ENCODE data around the gene OLFM4. TPM values are rescaled to one million over a fixed set of nuclear protein-coding genes. Genes with fewer than 3 reads are reported as not detected.
A peak's percentile ranks its signal among the peaks of the same experiment; 100 is the strongest.
"Not testable (repeated sequence)": the region's sequence is repeated elsewhere in the genome, so short reads cannot be mapped to it uniquely, and the experiment has no call there.

The OLFM4 gene
- total RNA-seq, 5 donors from 2014 or later (not counting 1 experiment from before 2014, with no cell fraction given): 0.10 to 0.16 (median 0.15) TPM; not detected in 2

- Mint-ChIP-seq H3K4me1 (no peaks in the 10 kb centered on the region), H3K4me3 (no peak overlapping the region), H3K36me3 (no peaks in the 10 kb centered on the region), H3K9me3 (no peaks in the 10 kb centered on the region), H3K27ac (no peak overlapping the region), H3K27me3 (peaks cover 6 to 15% of the 10 kb centered on the region in 2 donors)
- Histone ChIP-seq H3K36me3 (ENCODE audit: control insufficient read depth in 2 of 2, extremely low read depth in 1 of 2, insufficient read depth in 1 of 2, low read length in 1 of 2) (no peaks in the 10 kb centered on the region), H3K27me3 (replicated peaks in 1 of 2; ENCODE audit: control insufficient read depth in 2 of 2, extremely low read depth in 1 of 2, insufficient read depth in 2 of 2, low read length in 1 of 2) (peaks cover 0 to 6% of the 10 kb centered on the region in 2 experiments), H3K27ac (ENCODE audit: low read length) (no peak overlapping the region), H3K9me3 (no peaks in the 10 kb centered on the region), H3K4me1 (ENCODE audit: control insufficient read depth in 1 of 2, extremely low read depth in 1 of 2, insufficient read depth in 2 of 2, low read length in 2 of 2) (no peaks in the 10 kb centered on the region), H3K4me3 (ENCODE audit: control insufficient read depth in 1 of 2, extremely low read depth in 1 of 2, low read length in 1 of 2) (no peak overlapping the region)
- WGBS (ENCODE audit: insufficient coverage): 80% methylated on average over 1 of the region's 5 CpGs
- ChIA-PET POLR2A (no interaction called here), CTCF (no interaction called here)
- DNase-seq (no peak), ATAC-seq (replicated peaks in 1 of 4) (no peak)
Measured at GRCh38 chr13:53013113-53013512, 15.5 kb upstream of the OLFM4 start.

- H3K9me3 Mint-ChIP-seq; H3K27me3 ChIP-seq (replicated peaks in 1 of 2; ENCODE audit: control insufficient read depth in 2 of 2, extremely low read depth in 1 of 2, insufficient read depth in 2 of 2, low read length in 1 of 2); H3K9me3 ChIP-seq; H3K4me3 Mint-ChIP-seq; H3K36me3 ChIP-seq (ENCODE audit: control insufficient read depth in 2 of 2, extremely low read depth in 1 of 2, insufficient read depth in 1 of 2, low read length in 1 of 2); CTCF ChIA-PET; DNase-seq; H3K27ac Mint-ChIP-seq; ATAC-seq (replicated peaks in 1 of 4); H3K4me1 Mint-ChIP-seq; H3K4me1 ChIP-seq (ENCODE audit: control insufficient read depth in 1 of 2, extremely low read depth in 1 of 2, insufficient read depth in 2 of 2, low read length in 2 of 2); H3K4me3 ChIP-seq (ENCODE audit: control insufficient read depth in 1 of 2, extremely low read depth in 1 of 2, low read length in 1 of 2); H3K36me3 Mint-ChIP-seq; H3K27ac ChIP-seq (ENCODE audit: low read length); POLR2A ChIA-PET: not testable (repeated sequence)
- no CpG with 5 or more reads among the region's 3 CpGs for WGBS (ENCODE audit: insufficient coverage)
- peaks cover 6 to 14% of the 10 kb centered on the region in 2 donors for H3K27me3 Mint-ChIP-seq
Measured at GRCh38 chr13:53014018-53014417, 14.6 kb upstream of the OLFM4 start.

GRCh38 chr13:53014495-53015443 is 13.8 kb upstream of the OLFM4 start:
- Mint-ChIP-seq H3K4me1 (no peaks in the 10 kb centered on the region), H3K27me3 (peaks cover 6 to 14% of the 10 kb centered on the region in 2 donors), H3K9me3 (no peaks in the 10 kb centered on the region), H3K36me3 (no peaks in the 10 kb centered on the region), H3K4me3 (no peak overlapping the region), H3K27ac (no peak overlapping the region)
- CTCF ChIA-PET: no interaction called here
- POLR2A ChIA-PET: no interaction called here
- Histone ChIP-seq H3K27ac (ENCODE audit: low read length) (no peak overlapping the region), H3K9me3 (no peaks in the 10 kb centered on the region), H3K27me3 (replicated peaks in 1 of 2; ENCODE audit: control insufficient read depth in 2 of 2, extremely low read depth in 1 of 2, insufficient read depth in 2 of 2, low read length in 1 of 2) (peaks cover 0 to 5% of the 10 kb centered on the region in 2 experiments), H3K4me1 (ENCODE audit: control insufficient read depth in 1 of 2, extremely low read depth in 1 of 2, insufficient read depth in 2 of 2, low read length in 2 of 2) (no peaks in the 10 kb centered on the region), H3K4me3 (ENCODE audit: control insufficient read depth in 1 of 2, extremely low read depth in 1 of 2, low read length in 1 of 2) (no peak overlapping the region), H3K36me3 (ENCODE audit: control insufficient read depth in 2 of 2, extremely low read depth in 1 of 2, insufficient read depth in 1 of 2, low read length in 1 of 2) (no peaks in the 10 kb centered on the region)
- DNase-seq: no peak
- 78% methylated on average over 5 of the region's 8 CpGs for WGBS (ENCODE audit: insufficient coverage)
- ATAC-seq (replicated peaks in 1 of 4): no peak

GRCh38 chr13:53015971-53016370 is 12.6 kb upstream of the OLFM4 start:
- Mint-ChIP-seq H3K9me3 (no peaks in the 10 kb centered on the region), H3K4me3 (no peak overlapping the region), H3K27ac (peak overlapping the region in 1 of 2 donors; percentile 24), H3K4me1 (no peaks in the 10 kb centered on the region), H3K27me3 (peaks cover 6 to 9% of the 10 kb centered on the region in 2 donors), H3K36me3 (no peaks in the 10 kb centered on the region)
- Histone ChIP-seq H3K27me3 (replicated peaks in 1 of 2; ENCODE audit: control insufficient read depth in 2 of 2, extremely low read depth in 1 of 2, insufficient read depth in 2 of 2, low read length in 1 of 2) (peaks cover 0 to 5% of the 10 kb centered on the region in 2 experiments), H3K4me1 (ENCODE audit: control insufficient read depth in 1 of 2, extremely low read depth in 1 of 2, insufficient read depth in 2 of 2, low read length in 2 of 2) (no peaks in the 10 kb centered on the region), H3K9me3 (no peaks in the 10 kb centered on the region), H3K27ac (ENCODE audit: low read length) (no peak overlapping the region), H3K36me3 (ENCODE audit: control insufficient read depth in 2 of 2, extremely low read depth in 1 of 2, insufficient read depth in 1 of 2, low read length in 1 of 2) (no peaks in the 10 kb centered on the region), H3K4me3 (ENCODE audit: control insufficient read depth in 1 of 2, extremely low read depth in 1 of 2, low read length in 1 of 2) (no peak overlapping the region)
- ATAC-seq (replicated peaks in 1 of 4) (no peak), DNase-seq (no peak)
- 52% methylated on average over 2 of the region's 6 CpGs for WGBS (ENCODE audit: insufficient coverage)
- ChIA-PET CTCF (no interaction called here), POLR2A (no interaction called here)

- H3K4me3 Mint-ChIP-seq: no peak overlapping the region
- 91% methylated on average over 5 of the region's 5 CpGs for WGBS (ENCODE audit: insufficient coverage)
- no peaks in the 10 kb centered on the region for H3K4me1 ChIP-seq (ENCODE audit: control insufficient read depth in 1 of 2, extremely low read depth in 1 of 2, insufficient read depth in 2 of 2, low read length in 2 of 2)
- POLR2A ChIA-PET: no interaction called here
- H3K27ac Mint-ChIP-seq: no peak overlapping the region
- no peaks in the 10 kb centered on the region for H3K9me3 ChIP-seq
- no peak overlapping the region for H3K4me3 ChIP-seq (ENCODE audit: control insufficient read depth in 1 of 2, extremely low read depth in 1 of 2, low read length in 1 of 2)
- peak in 1 of 35 experiments; percentile 0 for DNase-seq
- H3K36me3 Mint-ChIP-seq: no peaks in the 10 kb centered on the region
- H3K27ac ChIP-seq (ENCODE audit: low read length): no peak overlapping the region
- CTCF ChIA-PET: no interaction called here
- H3K36me3 ChIP-seq (ENCODE audit: control insufficient read depth in 2 of 2, extremely low read depth in 1 of 2, insufficient read depth in 1 of 2, low read length in 1 of 2): no peaks in the 10 kb centered on the region
- no peaks in the 10 kb centered on the region for H3K9me3 Mint-ChIP-seq
- no peaks in the 10 kb centered on the region for H3K4me1 Mint-ChIP-seq
- peaks cover 0 to 5% of the 10 kb centered on the region in 2 experiments for H3K27me3 ChIP-seq (replicated peaks in 1 of 2; ENCODE audit: control insufficient read depth in 2 of 2, extremely low read depth in 1 of 2, insufficient read depth in 2 of 2, low read length in 1 of 2)
- peaks cover 4% of the 10 kb centered on the region in 2 donors for H3K27me3 Mint-ChIP-seq
- ATAC-seq (replicated peaks in 1 of 4): no peak
Measured at GRCh38 chr13:53017433-53017970, 11.1 kb upstream of the OLFM4 start.

- H3K36me3 ChIP-seq (ENCODE audit: control insufficient read depth in 2 of 2, extremely low read depth in 1 of 2, insufficient read depth in 1 of 2, low read length in 1 of 2): no peaks in the 10 kb centered on the region
- peaks cover 4% of the 10 kb centered on the region in 2 donors for H3K27me3 Mint-ChIP-seq
- no peak overlapping the region for H3K4me3 ChIP-seq (ENCODE audit: control insufficient read depth in 1 of 2, extremely low read depth in 1 of 2, low read length in 1 of 2)
- H3K27me3 ChIP-seq (replicated peaks in 1 of 2; ENCODE audit: control insufficient read depth in 2 of 2, extremely low read depth in 1 of 2, insufficient read depth in 2 of 2, low read length in 1 of 2): peaks cover 0 to 5% of the 10 kb centered on the region in 2 experiments
- no peaks in the 10 kb centered on the region for H3K4me1 Mint-ChIP-seq
- WGBS (ENCODE audit: insufficient coverage): 33% methylated on average over 1 of the region's 4 CpGs
- no peak overlapping the region for H3K4me3 Mint-ChIP-seq
- no peaks in the 10 kb centered on the region for H3K36me3 Mint-ChIP-seq
- H3K9me3 Mint-ChIP-seq: no peaks in the 10 kb centered on the region
- POLR2A ChIA-PET: no interaction called here
- no peak for ATAC-seq (replicated peaks in 1 of 4)
- H3K4me1 ChIP-seq (ENCODE audit: control insufficient read depth in 1 of 2, extremely low read depth in 1 of 2, insufficient read depth in 2 of 2, low read length in 2 of 2): no peaks in the 10 kb centered on the region
- no peaks in the 10 kb centered on the region for H3K9me3 ChIP-seq
- DNase-seq: no peak
- no peak overlapping the region for H3K27ac Mint-ChIP-seq
- CTCF ChIA-PET: no interaction called here
- no peak overlapping the region for H3K27ac ChIP-seq (ENCODE audit: low read length)
Measured at GRCh38 chr13:53018690-53019647, 9.6 kb upstream of the OLFM4 start.

Measured in T-cell (primary cell).